CD4-positive, CD25-positive, alpha-beta regulatory T cell (primary cell): ENCODE data around the gene TEX51. TPM values are rescaled to one million over a fixed set of nuclear protein-coding genes. Genes with fewer than 3 reads are reported as not detected.

ENCODE experiments used
- ATAC-seq, 2 donors: fragments of 150-1000 bp; cut with Tn5 transposase; one replicate each; pipeline ENCODE4 v1.10.0; 2021; ENCODE audit warnings: low read depth in 2 of 2, moderate number of reproducible peaks in 2 of 2, moderate library complexity in 1 of 2
- DNase-seq, 3 donors: peaks; one replicate each; pipeline versions ENCODE4 v3.0.0 to v3.0.0-alpha.2; 2012 to 2022; ENCODE audit warnings: mixed read lengths in 1 of 3
- H3K27ac ChIP-seq: one replicate; pipeline ENCODE4 v1.7.0; 2013; ENCODE audit warnings: mild to moderate bottlenecking, low read length; ENCODE audit not compliant: insufficient read depth, poor library complexity, severe bottlenecking
- H3K27me3 ChIP-seq: one replicate; pipeline ENCODE4 v1.7.0; 2013; ENCODE audit warnings: low read length; ENCODE audit not compliant: control insufficient read depth, insufficient read depth
- H3K36me3 ChIP-seq: one replicate; pipeline ENCODE4 v1.7.0; 2013; ENCODE audit warnings: mild to moderate bottlenecking, low read length, moderate library complexity; ENCODE audit not compliant: control insufficient read depth, insufficient read depth
- H3K4me1 ChIP-seq: 2 replicates; pipeline ENCODE4 v1.7.0; 2013; ENCODE audit warnings: mild to moderate bottlenecking, low read length; ENCODE audit not compliant: insufficient read depth, control insufficient read depth, poor library complexity, severe bottlenecking
- H3K4me3 ChIP-seq: one replicate; pipeline ENCODE4 v1.7.0; 2013; ENCODE audit warnings: low read depth, mild to moderate bottlenecking, low read length, moderate library complexity
- H3K9me3 ChIP-seq, 2 experiments: 1 replicate in 1 of 2; 2 replicates in 1 of 2; pipeline ENCODE4 v1.7.0; 2013; ENCODE audit warnings: low read length in 2 of 2, mild to moderate bottlenecking in 1 of 2, moderate library complexity in 1 of 2; ENCODE audit not compliant: control insufficient read depth in 2 of 2
- H3K27ac Mint-ChIP-seq, 3 donors: one replicate each; pipeline ENCODE4 v1.8.0; 2020 to 2022; ENCODE audit warnings: mild to moderate bottlenecking in 3 of 3, mixed read lengths in 3 of 3, moderate library complexity in 2 of 3
- H3K27me3 Mint-ChIP-seq: one replicate; pipeline ENCODE4 v1.8.0; 2022; ENCODE audit warnings: mild to moderate bottlenecking, mixed read lengths
- H3K36me3 Mint-ChIP-seq: one replicate; pipeline ENCODE4 v1.8.0; 2020; ENCODE audit warnings: mixed read lengths
- H3K4me1 Mint-ChIP-seq, 4 donors: one replicate each; pipeline ENCODE4 v1.8.0; 2020 to 2022; ENCODE audit warnings: mixed read lengths in 4 of 4, mild to moderate bottlenecking in 1 of 4
- H3K4me3 Mint-ChIP-seq, 4 donors: one replicate each; pipeline ENCODE4 v1.8.0; 2020 to 2022; ENCODE audit warnings: mild to moderate bottlenecking in 4 of 4, mixed read lengths in 4 of 4, moderate library complexity in 3 of 4
- H3K9me3 Mint-ChIP-seq, 7 donors: one replicate each; pipeline ENCODE4 v1.8.0; 2020 to 2022; ENCODE audit warnings: mixed read lengths in 7 of 7, mild to moderate bottlenecking in 3 of 7, moderate library complexity in 2 of 7
- polyA plus RNA-seq, 4 donors: library from polyadenylated mRNA; unstranded; fragments of 300-500 nt; fragmentation: Illumina TruSeq; gene quantifications; one replicate each; pipeline ENCODE4 v1.2.3, GENCODE V29; 2021
- total RNA-seq: library from RNA; stranded (reverse); gene quantifications from one replicate; pipeline ENCODE4 v1.2.3, GENCODE V29; 2022

Gene TEX51
- total and polyA plus RNA-seq, 5 donors from 2014 or later: not detected

DNA sequence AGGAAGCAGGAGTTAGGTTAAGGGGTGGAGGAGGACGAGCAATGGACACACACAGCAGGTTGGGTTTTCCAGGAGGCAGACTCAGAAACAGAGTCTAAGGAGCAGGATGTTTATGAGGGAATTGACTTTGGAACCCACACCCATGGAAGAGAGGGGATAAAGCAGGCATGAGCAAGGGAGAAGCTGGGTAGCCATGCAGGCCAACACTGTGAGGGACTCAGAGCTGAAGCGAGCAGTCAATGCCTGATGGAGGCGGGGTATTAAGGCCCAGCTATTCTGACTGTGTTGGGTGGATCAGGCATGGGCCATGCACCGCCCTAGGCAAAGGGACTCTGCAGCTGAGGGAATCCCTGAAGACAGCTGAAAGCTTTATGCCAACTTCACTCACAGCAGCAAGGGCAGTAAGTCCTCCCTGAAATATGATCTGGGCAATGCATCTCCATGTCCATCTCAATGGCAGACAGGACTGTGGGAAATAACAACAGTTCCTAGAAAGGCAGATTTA lies 37.6 kb downstream of the TEX51 start:
- H3K27ac Mint-ChIP-seq: no peak overlapping the region
- H3K27me3 ChIP-seq: no peaks in the 10 kb centered on the region
- H3K27ac ChIP-seq: no peak overlapping the region
- DNase-seq (no peak), ATAC-seq (no peak)
- no peaks in the 10 kb centered on the region for H3K36me3 ChIP-seq
- no peak overlapping the region for H3K4me3 Mint-ChIP-seq
- H3K4me3 ChIP-seq: no peak overlapping the region
- no peaks in the 10 kb centered on the region for H3K36me3 Mint-ChIP-seq
- H3K27me3 Mint-ChIP-seq: no peaks in the 10 kb centered on the region
- H3K4me1 ChIP-seq: no peaks in the 10 kb centered on the region
- no peaks in the 10 kb centered on the region for H3K4me1 Mint-ChIP-seq
- H3K9me3 ChIP-seq: no peaks in the 10 kb centered on the region
- peaks cover 0 to 3% (median 0%) of the 10 kb centered on the region in 7 donors for H3K9me3 Mint-ChIP-seq

DNA sequence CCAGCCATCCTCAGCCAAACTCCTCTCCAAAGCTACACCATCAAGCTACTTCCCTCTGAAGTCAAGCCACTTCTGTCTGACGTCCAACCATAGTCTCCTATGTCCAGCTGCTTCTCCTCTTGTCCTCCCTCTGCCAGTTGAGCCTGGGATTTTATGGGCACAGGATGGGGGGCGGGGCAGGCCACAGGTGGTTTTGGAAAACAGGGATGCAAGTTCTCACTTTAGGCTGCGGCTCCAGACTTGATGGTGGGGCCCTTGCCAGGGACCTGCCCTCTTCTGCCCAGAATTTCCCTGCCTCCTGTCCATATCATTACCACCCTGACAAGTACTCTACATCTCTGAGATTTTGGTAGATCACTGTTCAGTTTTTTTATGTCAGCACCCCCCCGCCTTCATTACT lies 41.6 kb downstream of the TEX51 start:
- ATAC-seq (no peak), DNase-seq (no peak)
- no peak overlapping the region for H3K4me3 ChIP-seq
- H3K27me3 ChIP-seq: peaks cover 3% of the 10 kb centered on the region
- H3K9me3 Mint-ChIP-seq: peaks cover 0 to 8% (median 4%) of the 10 kb centered on the region in 7 donors
- H3K27ac Mint-ChIP-seq: no peak overlapping the region
- H3K27me3 Mint-ChIP-seq: peaks cover 3% of the 10 kb centered on the region
- H3K36me3 Mint-ChIP-seq: no peaks in the 10 kb centered on the region
- H3K4me3 Mint-ChIP-seq: no peak overlapping the region
- H3K9me3 ChIP-seq: peaks cover 0 to 1% of the 10 kb centered on the region in 2 experiments
- no peaks in the 10 kb centered on the region for H3K4me1 ChIP-seq
- no peak overlapping the region for H3K27ac ChIP-seq
- H3K36me3 ChIP-seq: no peaks in the 10 kb centered on the region
- no peaks in the 10 kb centered on the region for H3K4me1 Mint-ChIP-seq

GRCh38 chr2:126942427-126943203 lies 43.9 kb downstream of the TEX51 start:
- Histone ChIP-seq H3K9me3 (peaks cover 0 to 1% of the 10 kb centered on the region in 2 experiments), H3K4me3 (no peak overlapping the region), H3K36me3 (no peaks in the 10 kb centered on the region), H3K4me1 (no peaks in the 10 kb centered on the region), H3K27ac (no peak overlapping the region), H3K27me3 (peaks cover 3% of the 10 kb centered on the region)
- Mint-ChIP-seq H3K27ac (no peak overlapping the region), H3K4me1 (no peaks in the 10 kb centered on the region), H3K9me3 (peaks cover 0 to 8% (median 4%) of the 10 kb centered on the region in 7 donors), H3K36me3 (no peaks in the 10 kb centered on the region), H3K27me3 (peaks cover 4% of the 10 kb centered on the region), H3K4me3 (no peak overlapping the region)
- DNase-seq (no peak), ATAC-seq (no peak)

DNA sequence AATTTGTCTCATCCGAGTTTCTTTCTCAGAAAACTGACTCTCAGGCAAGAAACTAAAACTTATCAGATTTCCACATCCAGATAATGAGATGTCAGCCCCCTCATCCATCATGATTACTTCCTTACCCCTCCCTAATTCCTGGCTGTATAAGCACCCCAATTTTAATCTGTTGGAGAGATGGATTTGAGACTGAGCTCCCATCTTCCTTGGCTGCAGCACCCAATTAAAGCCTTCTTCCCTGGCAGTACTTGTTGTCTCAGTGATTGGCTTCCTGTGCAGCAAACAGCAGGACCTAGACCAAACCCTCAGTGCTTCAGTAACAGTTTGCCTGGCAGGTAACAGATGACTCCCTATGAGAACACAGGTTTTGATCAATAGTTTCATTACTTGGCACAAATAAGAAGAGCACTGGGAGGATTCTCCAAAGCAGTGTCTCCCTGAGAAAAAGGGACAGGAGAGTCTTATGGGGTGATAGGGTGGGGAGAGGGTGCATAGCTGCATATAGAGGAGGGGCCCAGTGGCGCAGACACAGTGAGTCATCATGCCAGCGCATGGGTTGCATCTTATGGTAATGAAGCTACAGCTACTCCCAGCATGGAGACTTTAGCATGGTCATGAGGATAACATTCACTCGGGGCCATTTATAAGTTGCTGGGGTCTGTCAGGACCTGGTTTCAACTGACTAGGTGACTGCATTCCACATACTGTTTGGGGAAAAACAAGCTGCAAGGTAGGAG lies 45.1 kb downstream of the TEX51 start:
- Mint-ChIP-seq H3K36me3 (no peaks in the 10 kb centered on the region), H3K4me3 (no peak overlapping the region), H3K4me1 (no peaks in the 10 kb centered on the region), H3K27ac (no peak overlapping the region), H3K27me3 (peaks cover 4% of the 10 kb centered on the region), H3K9me3 (peaks cover 0 to 9% (median 4%) of the 10 kb centered on the region in 7 donors)
- Histone ChIP-seq H3K9me3 (peaks cover 0 to 1% of the 10 kb centered on the region in 2 experiments), H3K27ac (no peak overlapping the region), H3K36me3 (no peaks in the 10 kb centered on the region), H3K27me3 (peaks cover 3% of the 10 kb centered on the region), H3K4me1 (no peaks in the 10 kb centered on the region), H3K4me3 (no peak overlapping the region)
- ATAC-seq: no peak
- no peak for DNase-seq

DNA sequence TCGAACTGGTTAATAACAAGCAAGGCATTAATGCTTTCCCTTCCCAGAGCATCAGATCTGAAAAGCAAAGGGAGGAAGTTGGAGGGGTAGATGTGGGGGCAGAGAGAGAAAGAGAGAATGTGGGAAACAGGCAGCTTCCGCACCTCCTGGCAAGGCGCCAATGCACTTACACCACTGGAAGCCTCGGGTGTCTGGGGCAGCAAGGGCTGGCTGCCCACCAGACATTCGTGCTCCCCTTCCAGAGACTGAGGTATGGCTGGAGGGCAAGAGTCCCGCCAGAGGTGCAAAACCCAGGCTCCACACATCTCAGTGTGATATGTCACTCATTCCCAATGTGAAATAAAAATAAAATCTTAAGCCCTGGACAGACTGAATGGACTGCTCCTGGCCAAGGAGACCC lies 46.4 kb downstream of the TEX51 start:
- Histone ChIP-seq H3K9me3 (peaks cover 0 to 1% of the 10 kb centered on the region in 2 experiments), H3K27ac (no peak overlapping the region), H3K36me3 (no peaks in the 10 kb centered on the region), H3K27me3 (peaks cover 3% of the 10 kb centered on the region), H3K4me3 (no peak overlapping the region), H3K4me1 (no peaks in the 10 kb centered on the region)
- DNase-seq (no peak), ATAC-seq (no peak)
- Mint-ChIP-seq H3K4me3 (no peak overlapping the region), H3K36me3 (no peaks in the 10 kb centered on the region), H3K27me3 (peaks cover 4% of the 10 kb centered on the region), H3K4me1 (no peaks in the 10 kb centered on the region), H3K27ac (no peak overlapping the region), H3K9me3 (peaks cover 0 to 9% (median 4%) of the 10 kb centered on the region in 7 donors)

- ATAC-seq (no peak), DNase-seq (no peak)
- peaks cover 0 to 1% of the 10 kb centered on the region in 2 experiments for H3K9me3 ChIP-seq
- no peaks in the 10 kb centered on the region for H3K36me3 ChIP-seq
- H3K27me3 ChIP-seq: peaks cover 3% of the 10 kb centered on the region
- Mint-ChIP-seq H3K9me3 (peaks cover 0 to 9% (median 4%) of the 10 kb centered on the region in 7 donors), H3K4me1 (no peaks in the 10 kb centered on the region), H3K27ac (no peak overlapping the region), H3K27me3 (peaks cover 4% of the 10 kb centered on the region), H3K36me3 (no peaks in the 10 kb centered on the region), H3K4me3 (no peak overlapping the region)
- H3K4me1 ChIP-seq: no peaks in the 10 kb centered on the region
- H3K4me3 ChIP-seq: no peak overlapping the region
- H3K27ac ChIP-seq: no peak overlapping the region
Observed at GRCh38 chr2:126946318-126947102, 47.8 kb downstream of the TEX51 start.

DNA sequence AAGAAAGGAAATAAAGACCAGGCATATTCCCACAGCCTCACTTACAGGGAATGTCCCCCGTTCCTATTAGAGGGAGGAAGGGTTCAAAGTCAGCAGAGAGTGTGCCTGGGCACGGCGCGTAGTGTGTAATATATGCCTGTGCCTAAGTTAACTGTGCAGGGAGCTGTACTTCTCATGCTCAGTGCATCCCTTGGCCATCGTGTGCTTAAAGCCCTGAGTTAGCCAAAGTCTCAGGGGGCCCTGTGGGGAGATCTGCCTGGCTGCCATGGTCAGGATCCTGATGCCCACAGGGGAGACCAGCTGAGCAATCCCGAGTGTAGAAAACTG lies 48.4 kb downstream of the TEX51 start:
- H3K27ac Mint-ChIP-seq: no peak overlapping the region
- H3K9me3 Mint-ChIP-seq: peaks cover 0 to 9% (median 4%) of the 10 kb centered on the region in 7 donors
- H3K36me3 Mint-ChIP-seq: no peaks in the 10 kb centered on the region
- Histone ChIP-seq H3K36me3 (no peaks in the 10 kb centered on the region), H3K4me1 (no peaks in the 10 kb centered on the region), H3K27ac (no peak overlapping the region), H3K4me3 (no peak overlapping the region), H3K9me3 (peaks cover 0 to 1% of the 10 kb centered on the region in 2 experiments), H3K27me3 (peaks cover 3% of the 10 kb centered on the region)
- ATAC-seq (no peak), DNase-seq (no peak)
- H3K4me1 Mint-ChIP-seq: no peaks in the 10 kb centered on the region
- H3K27me3 Mint-ChIP-seq: peaks cover 4% of the 10 kb centered on the region
- H3K4me3 Mint-ChIP-seq: no peak overlapping the region
